IgD-negative memory B cell (primary cell): ENCODE results near the gene SYTL1. TPM values are rescaled to one million over a fixed set of nuclear protein-coding genes. Genes with fewer than 3 reads are reported as not detected.

Experiments used
- H3K27ac Mint-ChIP-seq, 3 donors: one replicate each; pipeline ENCODE4 v1.8.0; 2020 to 2022; ENCODE audit warnings: mild to moderate bottlenecking in 3 of 3, mixed read lengths in 3 of 3, moderate library complexity in 1 of 3
- H3K27me3 Mint-ChIP-seq: one replicate; pipeline ENCODE4 v1.8.0; 2021; ENCODE audit warnings: mixed read lengths
- H3K36me3 Mint-ChIP-seq: one replicate; pipeline ENCODE4 v1.8.0; 2020; ENCODE audit warnings: mild to moderate bottlenecking, mixed read lengths
- H3K4me1 Mint-ChIP-seq, 3 donors: one replicate each; pipeline ENCODE4 v1.8.0; 2020 to 2022; ENCODE audit warnings: mixed read lengths in 3 of 3, mild to moderate bottlenecking in 1 of 3
- H3K4me3 Mint-ChIP-seq, 4 donors: one replicate each; pipeline ENCODE4 v1.8.0; 2020 to 2022; ENCODE audit warnings: mild to moderate bottlenecking in 4 of 4, mixed read lengths in 4 of 4, moderate library complexity in 3 of 4
- H3K9me3 Mint-ChIP-seq, 3 donors: one replicate each; pipeline ENCODE4 v1.8.0; 2020 to 2021; ENCODE audit warnings: mixed read lengths in 3 of 3, mild to moderate bottlenecking in 1 of 3
- polyA plus RNA-seq: library from polyadenylated mRNA; unstranded; fragments of 300-500 nt; fragmentation: Illumina TruSeq; gene quantifications from one replicate; pipeline ENCODE4 v1.2.3, GENCODE V29; 2021

The SYTL1 gene
- polyA plus RNA-seq, 1 donor from 2014 or later, result 130 TPM

DNA sequence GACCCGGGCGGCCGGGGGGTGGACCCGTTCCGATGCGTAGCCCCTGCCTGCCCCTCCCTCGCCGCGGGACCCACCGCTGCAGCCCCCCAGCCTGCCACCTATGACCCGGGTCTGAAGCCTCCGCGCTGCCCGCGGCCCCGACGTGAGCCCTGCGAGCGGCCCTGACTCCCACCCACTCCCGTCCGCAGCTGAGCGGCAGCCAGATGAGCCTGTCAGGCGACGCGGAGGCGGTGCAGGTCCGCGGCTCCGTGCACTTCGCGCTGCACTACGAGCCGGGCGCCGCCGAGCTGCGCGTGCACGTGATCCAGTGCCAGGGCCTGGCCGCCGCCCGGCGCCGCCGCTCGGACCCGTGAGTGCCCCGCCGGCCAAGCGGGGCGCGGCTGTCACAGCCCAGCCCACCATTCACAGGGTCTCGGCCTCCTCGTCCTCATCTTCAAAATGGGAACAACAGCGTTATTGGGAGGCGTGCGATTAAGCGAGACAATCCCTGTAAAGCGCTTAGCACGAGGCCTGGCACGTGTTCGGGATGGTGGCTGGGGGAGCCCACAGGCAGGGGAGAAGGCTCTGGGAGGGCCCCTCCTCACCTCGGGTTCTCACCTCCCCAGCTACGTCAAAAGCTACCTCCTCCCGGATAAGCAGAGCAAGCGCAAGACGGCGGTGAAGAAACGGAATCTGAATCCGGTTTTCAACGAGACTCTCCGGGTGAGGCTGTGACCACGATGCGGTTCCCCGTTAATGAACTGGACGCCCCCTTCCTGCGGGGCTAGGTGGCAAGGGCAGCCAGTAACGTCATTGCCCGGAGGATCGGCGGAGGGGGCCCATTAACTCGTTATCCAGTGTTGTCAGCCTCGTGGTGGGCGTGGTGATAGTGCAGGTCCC is 8.2 kb downstream of the SYTL1 start:
- Mint-ChIP-seq H3K9me3 (no peaks in the 10 kb centered on the region), H3K4me3 (peak overlapping the region in 1 of 4 donors; percentile 22), H3K27me3 (no peaks in the 10 kb centered on the region), H3K36me3 (no peaks in the 10 kb centered on the region), H3K4me1 (peaks cover 2 to 8% (median 3%) of the 10 kb centered on the region in 3 donors), H3K27ac (peak overlapping the region in 1 of 3 donors; percentile 73)

DNA sequence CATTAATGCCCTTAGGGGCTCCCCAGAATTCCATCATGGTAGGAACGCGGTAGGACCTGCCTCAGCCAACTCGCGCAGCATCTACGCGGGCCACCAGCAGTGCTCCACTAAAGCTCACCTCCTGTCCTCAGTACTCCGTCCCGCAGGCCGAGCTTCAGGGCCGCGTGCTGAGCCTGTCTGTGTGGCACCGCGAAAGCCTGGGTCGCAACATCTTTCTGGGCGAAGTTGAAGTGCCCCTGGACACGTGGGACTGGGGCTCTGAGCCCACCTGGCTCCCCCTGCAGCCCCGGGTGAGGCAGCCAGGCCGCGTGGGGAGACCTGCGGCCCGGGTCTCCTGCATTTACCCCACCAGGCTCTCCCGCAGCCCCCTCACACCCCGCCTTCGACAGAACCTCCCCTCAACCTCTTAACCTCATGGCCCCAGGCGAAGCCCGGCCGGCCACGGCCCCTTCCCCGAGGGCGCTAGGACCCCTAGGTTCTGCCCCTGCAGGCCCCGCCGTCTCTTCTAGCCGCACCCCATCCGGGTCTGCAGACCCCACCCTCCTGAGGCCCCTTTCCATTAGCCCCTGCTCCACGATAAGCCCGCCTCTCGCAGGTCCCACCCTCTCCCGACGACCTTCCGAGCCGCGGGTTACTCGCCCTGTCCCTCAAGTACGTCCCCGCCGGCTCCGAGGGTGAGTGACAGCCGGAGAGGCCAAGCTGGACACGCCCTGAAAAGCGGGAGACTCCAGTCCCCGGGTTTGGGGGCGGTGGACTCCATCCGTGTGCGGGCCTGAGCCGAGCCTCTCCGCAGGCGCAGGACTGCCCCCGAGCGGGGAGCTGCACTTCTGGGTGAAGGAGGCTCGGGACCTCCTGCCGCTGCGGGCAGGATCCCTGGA is 9.1 kb downstream of the SYTL1 start:
- peaks cover 7 to 13% (median 10%) of the 10 kb centered on the region in 3 donors for H3K4me1 Mint-ChIP-seq
- no peaks in the 10 kb centered on the region for H3K27me3 Mint-ChIP-seq
- H3K36me3 Mint-ChIP-seq, result no peaks in the 10 kb centered on the region
- H3K27ac Mint-ChIP-seq, result peak overlapping the region in 1 of 3 donors; percentile 73
- no peaks in the 10 kb centered on the region for H3K9me3 Mint-ChIP-seq
- no peak overlapping the region for H3K4me3 Mint-ChIP-seq

DNA sequence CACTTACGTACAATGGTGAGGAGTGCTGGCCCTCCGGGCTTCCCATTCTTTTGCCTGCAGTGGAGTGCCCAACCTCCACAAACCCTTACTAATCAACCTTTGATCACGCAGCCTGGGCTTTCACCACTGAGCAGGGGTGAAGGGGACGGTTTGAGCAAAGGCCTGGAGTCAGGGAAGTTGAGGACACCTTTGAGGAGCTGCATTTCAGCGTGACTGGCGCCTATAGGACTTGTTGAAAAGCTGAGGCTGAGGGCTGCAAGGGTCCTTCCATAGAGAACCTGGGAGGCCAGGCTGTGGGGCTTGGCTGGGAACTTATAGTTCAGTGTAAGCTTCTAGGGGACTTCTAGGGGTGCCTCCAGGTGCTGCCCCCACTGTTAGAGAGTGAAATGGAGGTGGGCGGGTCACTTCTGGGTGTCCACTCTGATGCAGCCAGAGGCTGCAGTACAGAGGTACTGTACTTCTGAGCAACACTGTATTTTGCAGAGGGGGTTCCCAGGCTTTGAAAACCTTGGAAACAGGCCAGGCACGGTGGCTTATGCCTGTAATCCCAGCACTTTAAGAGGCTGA is 9.8 kb downstream of the SYTL1 start:
- H3K4me1 Mint-ChIP-seq, result peaks cover 5 to 14% (median 8%) of the 10 kb centered on the region in 3 donors
- no peaks in the 10 kb centered on the region for H3K36me3 Mint-ChIP-seq
- no peak overlapping the region for H3K27ac Mint-ChIP-seq

DNA sequence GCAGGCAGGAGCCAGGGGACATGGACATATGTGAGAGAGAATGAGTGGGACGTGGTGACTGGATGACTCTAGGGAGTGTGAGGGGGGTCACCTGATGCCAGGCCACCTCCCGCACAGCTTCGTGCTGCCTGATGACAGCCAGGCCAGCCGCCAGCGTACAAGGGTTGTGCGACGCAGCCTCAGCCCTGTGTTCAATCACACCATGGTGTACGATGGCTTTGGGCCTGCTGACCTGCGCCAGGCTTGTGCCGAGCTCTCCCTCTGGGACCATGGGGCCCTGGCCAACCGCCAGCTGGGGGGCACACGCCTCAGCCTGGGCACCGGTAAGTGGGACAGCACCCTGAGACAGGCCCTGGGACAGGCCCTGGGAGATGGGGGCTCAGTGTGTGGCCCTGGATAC is 11.3 kb downstream of the SYTL1 start:
- Mint-ChIP-seq H3K4me3 (peak overlapping the region in 1 of 4 donors; percentile 84), H3K27ac (no peak overlapping the region), H3K36me3 (no peaks in the 10 kb centered on the region), H3K4me1 (peaks cover 8 to 19% (median 17%) of the 10 kb centered on the region in 3 donors), H3K27me3 (no peaks in the 10 kb centered on the region), H3K9me3 (no peaks in the 10 kb centered on the region)

More for the DNA sequence above, 9.8 kb downstream of the SYTL1 start:
- no peaks in the 10 kb centered on the region for H3K9me3 Mint-ChIP-seq
- peak overlapping the region in 1 of 4 donors; percentile 20 for H3K4me3 Mint-ChIP-seq
- H3K27me3 Mint-ChIP-seq, result no peaks in the 10 kb centered on the region

DNA sequence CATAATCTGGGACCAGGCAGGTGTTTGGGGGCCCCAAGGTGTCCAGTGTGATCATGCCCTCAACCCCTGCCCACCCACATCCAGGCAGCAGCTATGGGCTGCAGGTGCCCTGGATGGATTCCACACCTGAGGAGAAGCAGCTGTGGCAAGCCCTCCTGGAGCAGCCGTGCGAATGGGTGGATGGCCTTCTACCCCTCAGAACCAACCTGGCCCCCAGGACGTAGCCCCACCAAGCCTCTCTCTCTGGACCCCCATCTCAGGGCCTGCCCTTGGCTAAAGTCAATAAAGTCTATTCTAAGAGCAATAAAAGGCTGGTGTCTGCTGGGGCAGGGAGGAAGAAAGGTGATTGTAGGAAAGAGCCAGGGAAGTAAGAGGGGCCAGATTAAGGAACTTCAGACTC is 11.8 kb downstream of the SYTL1 start:
- Mint-ChIP-seq H3K4me3 (peak overlapping the region in 2 of 4 donors; percentile 14 to 58), H3K4me1 (peaks cover 8 to 19% (median 17%) of the 10 kb centered on the region in 3 donors), H3K27me3 (no peaks in the 10 kb centered on the region), H3K9me3 (no peaks in the 10 kb centered on the region), H3K27ac (peak overlapping the region in 1 of 3 donors; percentile 7), H3K36me3 (no peaks in the 10 kb centered on the region)

DNA sequence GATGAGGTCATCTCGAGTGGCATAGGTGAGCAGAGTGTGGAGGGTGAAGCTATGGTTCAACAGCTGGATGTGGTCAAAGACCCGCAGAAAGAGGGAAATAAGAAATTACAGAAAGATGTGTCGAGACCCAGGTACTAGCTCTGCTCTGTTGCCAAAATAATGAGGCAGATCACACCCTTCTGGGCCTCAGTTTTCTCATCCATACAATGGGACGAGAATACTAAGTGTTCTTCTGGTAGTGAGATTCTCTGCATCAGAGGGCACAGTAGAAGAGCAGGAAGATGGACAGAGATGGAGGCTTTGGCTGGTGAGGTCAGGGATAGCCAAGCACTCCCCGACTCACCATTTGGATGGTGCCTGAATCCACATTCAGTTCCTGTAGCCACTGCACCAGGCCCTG is 13.9 kb downstream of the SYTL1 start:
- H3K27me3 Mint-ChIP-seq, result peaks cover 2% of the 10 kb centered on the region
- H3K36me3 Mint-ChIP-seq, result no peaks in the 10 kb centered on the region
- H3K4me3 Mint-ChIP-seq, result peak overlapping the region in 3 of 4 donors; percentile 9 to 87 (median 85)
- peaks cover 17 to 32% (median 29%) of the 10 kb centered on the region in 3 donors for H3K4me1 Mint-ChIP-seq
- H3K9me3 Mint-ChIP-seq, result no peaks in the 10 kb centered on the region
- peak overlapping the region in 2 of 3 donors; percentile 81 to 85 for H3K27ac Mint-ChIP-seq

DNA sequence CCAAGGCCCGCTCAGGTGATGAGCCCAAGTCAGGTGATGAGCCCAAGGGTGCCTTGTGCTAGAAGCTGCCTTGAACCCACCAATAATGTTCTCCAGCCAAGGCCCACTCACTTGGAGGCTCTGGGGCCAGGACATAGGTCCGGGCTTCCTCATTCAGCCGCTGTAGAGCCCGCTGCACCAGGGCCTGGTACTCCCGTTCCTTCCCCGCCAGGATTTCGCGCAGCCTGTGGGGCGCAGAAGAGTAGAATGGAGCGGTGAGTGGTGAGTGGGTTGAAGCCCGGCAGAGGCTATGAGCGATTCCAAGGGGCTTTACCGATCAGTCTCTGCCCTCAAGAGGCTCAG is 14.4 kb downstream of the SYTL1 start:
- H3K9me3 Mint-ChIP-seq, result no peaks in the 10 kb centered on the region
- peaks cover 17 to 32% (median 29%) of the 10 kb centered on the region in 3 donors for H3K4me1 Mint-ChIP-seq
- peak overlapping the region in 2 of 3 donors; percentile 39 to 85 for H3K27ac Mint-ChIP-seq
- peaks cover 2% of the 10 kb centered on the region for H3K27me3 Mint-ChIP-seq
- no peaks in the 10 kb centered on the region for H3K36me3 Mint-ChIP-seq
- H3K4me3 Mint-ChIP-seq, result peak overlapping the region; percentile 75 to 88 (median 81)

DNA sequence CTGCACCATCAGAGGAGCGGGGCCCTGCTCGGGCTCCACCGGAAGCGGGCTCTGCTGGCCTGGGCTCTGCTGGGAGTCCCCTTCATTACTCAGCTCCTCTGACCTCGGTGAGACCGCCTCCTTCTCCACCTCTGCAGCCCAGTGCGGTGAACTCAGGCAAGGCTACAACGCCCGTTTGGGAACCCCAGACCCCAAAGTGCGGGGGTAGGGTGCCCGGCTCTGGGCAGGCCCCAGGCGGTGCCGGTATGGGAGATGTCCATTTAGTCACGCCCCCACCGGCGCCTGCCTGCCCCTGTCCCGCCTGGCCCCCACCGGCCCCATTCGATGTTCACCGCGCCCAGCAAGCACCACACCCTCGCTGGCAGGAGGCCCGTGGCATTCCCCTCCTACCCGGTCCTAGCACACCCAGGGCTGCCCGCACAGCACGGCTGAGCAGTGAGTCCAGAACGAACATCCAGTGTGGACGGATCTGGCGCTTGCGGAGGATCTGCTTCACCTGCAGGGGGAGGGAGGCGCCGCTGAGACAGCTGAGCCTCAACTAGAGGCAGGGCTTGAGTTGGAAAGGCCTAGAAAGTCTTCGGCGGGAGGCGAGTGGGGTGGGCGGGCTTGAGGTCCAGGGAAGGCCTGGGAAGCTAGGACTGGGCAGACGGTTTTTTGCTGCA is 14.9 kb downstream of the SYTL1 start:
- Mint-ChIP-seq H3K4me3 (peak overlapping the region; percentile 75 to 88 (median 81)), H3K27ac (peak overlapping the region; percentile 59 to 86 (median 84)), H3K36me3 (no peaks in the 10 kb centered on the region), H3K27me3 (peaks cover 2% of the 10 kb centered on the region), H3K9me3 (no peaks in the 10 kb centered on the region), H3K4me1 (peaks cover 17 to 32% (median 29%) of the 10 kb centered on the region in 3 donors)

DNA sequence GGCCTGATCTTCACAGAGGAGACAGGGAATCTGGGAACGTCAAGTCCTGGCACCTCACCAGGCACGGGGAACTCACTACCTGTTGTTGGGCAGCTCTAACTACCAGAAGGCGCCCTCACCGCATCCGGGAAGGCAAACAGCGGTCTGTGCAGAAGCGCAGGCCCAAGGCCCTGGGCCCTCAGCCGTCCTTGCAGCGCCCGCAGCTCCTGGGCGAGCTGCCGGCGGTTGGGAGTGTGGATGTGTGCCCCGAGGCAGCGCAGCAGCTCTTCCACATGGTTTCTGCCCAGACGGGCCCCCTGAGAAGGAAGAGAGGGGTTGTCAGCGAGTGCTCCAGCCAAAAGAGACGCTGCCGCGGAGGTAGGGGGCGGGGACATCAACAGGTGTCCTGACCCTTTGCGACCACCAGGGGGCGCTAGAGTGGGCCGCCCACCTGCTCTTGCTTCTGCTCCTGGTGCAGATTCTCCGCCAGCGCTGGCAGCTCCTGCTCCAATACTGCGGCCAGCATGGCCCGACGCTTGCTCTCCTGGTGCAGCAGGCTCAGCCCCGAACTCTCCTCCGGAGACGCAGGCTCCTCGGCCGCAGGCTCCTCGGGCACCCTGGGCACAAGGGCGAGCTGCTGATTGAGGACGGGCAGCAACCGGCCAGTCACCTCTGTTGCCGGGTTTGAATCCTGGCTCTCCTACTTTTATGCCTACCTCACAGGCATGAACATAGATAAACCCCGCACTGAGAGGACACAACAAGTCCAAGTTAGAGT is 15.6 kb downstream of the SYTL1 start:
- H3K27ac Mint-ChIP-seq, result peak overlapping the region; percentile 59 to 86 (median 84)
- H3K9me3 Mint-ChIP-seq, result no peaks in the 10 kb centered on the region
- peaks cover 2% of the 10 kb centered on the region for H3K27me3 Mint-ChIP-seq
- H3K4me3 Mint-ChIP-seq, result peak overlapping the region; percentile 75 to 91 (median 86)
- peaks cover 17 to 32% (median 29%) of the 10 kb centered on the region in 3 donors for H3K4me1 Mint-ChIP-seq
- H3K36me3 Mint-ChIP-seq, result no peaks in the 10 kb centered on the region

DNA sequence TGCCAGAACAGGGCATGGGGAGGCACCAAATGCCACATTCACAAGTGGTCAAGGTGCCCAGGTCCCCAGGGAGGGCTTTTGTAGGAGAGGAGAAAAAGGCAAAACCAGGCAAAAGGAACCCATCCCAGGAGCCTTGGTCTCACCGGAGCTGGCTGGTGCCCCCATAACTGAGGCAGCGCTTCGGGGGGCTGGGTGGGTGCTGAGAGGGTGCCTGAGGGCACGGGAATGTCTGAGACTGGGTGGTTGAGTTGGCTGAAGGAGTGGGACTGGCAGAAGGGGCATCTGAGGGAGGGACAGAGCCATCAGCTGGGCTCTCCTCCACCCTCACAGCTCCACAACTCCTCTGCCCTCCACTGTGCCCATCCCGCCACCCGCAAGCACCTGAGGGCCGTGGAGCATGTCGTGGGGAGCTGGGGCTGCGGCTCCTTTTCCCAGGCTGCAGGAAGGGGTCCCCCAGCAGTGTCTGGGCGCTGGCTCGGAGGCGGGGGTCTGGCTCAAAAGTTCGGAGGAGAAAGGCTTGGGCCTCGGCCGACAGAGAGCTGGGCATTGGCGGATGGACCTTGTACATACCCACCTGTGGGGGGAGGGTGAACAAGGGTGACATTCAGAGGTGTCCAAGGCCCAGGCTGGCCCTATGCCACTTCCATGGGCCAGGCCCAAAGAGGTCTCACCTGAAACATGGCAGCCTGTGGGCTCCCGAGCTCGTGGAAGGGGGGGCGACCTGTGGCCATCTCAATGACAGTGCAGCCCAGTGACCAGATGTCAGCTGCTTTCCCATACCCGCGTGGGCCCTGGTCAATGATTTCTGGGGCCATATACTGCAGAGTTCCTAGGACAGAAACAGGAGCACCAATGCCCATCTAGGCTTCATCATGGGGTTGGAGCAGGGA is 16.5 kb downstream of the SYTL1 start:
- H3K27me3 Mint-ChIP-seq, result peaks cover 2% of the 10 kb centered on the region
- peak overlapping the region; percentile 59 to 85 (median 71) for H3K27ac Mint-ChIP-seq
- H3K4me1 Mint-ChIP-seq, result peaks cover 17 to 32% (median 29%) of the 10 kb centered on the region in 3 donors
- H3K36me3 Mint-ChIP-seq, result no peaks in the 10 kb centered on the region
- peak overlapping the region in 2 of 4 donors; percentile 72 to 85 for H3K4me3 Mint-ChIP-seq
- no peaks in the 10 kb centered on the region for H3K9me3 Mint-ChIP-seq

DNA sequence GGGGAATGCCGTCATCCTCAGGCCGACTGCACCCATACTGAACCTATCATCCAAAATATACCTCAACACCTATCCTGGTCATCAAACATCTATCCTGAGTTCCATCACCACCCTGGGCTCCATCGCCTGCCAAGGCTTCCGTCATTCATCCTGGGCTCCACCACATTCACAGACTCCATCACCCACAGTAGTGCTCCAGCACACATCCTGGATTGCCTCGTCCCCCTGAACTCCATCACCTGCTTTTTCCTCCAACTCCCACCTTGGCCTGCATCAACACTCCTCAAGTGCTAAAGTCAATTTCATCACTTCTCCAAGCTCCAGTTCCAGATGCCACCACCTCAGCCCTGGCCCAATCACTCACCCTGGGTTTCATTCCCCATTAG is 17.1 kb downstream of the SYTL1 start:
- peak overlapping the region; percentile 12 to 77 (median 67) for H3K4me3 Mint-ChIP-seq
- H3K36me3 Mint-ChIP-seq, result no peaks in the 10 kb centered on the region
- peak overlapping the region in 2 of 3 donors; percentile 23 to 85 for H3K27ac Mint-ChIP-seq
- H3K4me1 Mint-ChIP-seq, result peaks cover 17 to 32% (median 29%) of the 10 kb centered on the region in 3 donors
- peaks cover 2% of the 10 kb centered on the region for H3K27me3 Mint-ChIP-seq
- no peaks in the 10 kb centered on the region for H3K9me3 Mint-ChIP-seq

DNA sequence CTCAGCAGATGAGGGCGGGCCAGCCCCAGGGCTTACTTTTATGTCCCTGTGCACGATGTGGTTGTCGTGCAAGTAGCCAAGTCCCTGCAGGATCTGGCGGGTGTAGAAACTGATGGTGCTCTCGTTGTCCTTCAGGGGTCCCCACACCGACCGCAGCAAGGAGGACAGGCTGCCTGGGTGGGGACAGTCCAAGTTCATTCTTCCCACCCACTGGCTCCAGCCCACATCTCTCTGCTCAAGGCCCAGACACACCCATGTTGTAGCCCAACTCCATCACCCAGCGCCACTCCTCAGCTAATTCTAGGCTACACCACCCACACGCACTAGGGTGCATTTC is 18.0 kb downstream of the SYTL1 start:
- H3K9me3 Mint-ChIP-seq, result no peaks in the 10 kb centered on the region
- peaks cover 2% of the 10 kb centered on the region for H3K27me3 Mint-ChIP-seq
- H3K4me3 Mint-ChIP-seq, result peak overlapping the region; percentile 12 to 86 (median 75)
- H3K27ac Mint-ChIP-seq, result no peak overlapping the region
- H3K4me1 Mint-ChIP-seq, result peaks cover 20 to 35% (median 29%) of the 10 kb centered on the region in 3 donors
- no peaks in the 10 kb centered on the region for H3K36me3 Mint-ChIP-seq
